Measurements from ENCODE around the gene ARL6IP5. TPM values are rescaled to one million over a fixed set of nuclear protein-coding genes. Genes with fewer than 3 reads are reported as not detected.
A peak's percentile ranks its signal among the peaks of the same experiment; 100 is the strongest.

ARL6IP5 gene
- total and polyA plus RNA-seq, 9 of the 15 experiments (the other 6 are each of a cell fraction or from before 2014, with no cell fraction given) = 10.3 to 54.0 (median 12.7) TPM

DNA sequence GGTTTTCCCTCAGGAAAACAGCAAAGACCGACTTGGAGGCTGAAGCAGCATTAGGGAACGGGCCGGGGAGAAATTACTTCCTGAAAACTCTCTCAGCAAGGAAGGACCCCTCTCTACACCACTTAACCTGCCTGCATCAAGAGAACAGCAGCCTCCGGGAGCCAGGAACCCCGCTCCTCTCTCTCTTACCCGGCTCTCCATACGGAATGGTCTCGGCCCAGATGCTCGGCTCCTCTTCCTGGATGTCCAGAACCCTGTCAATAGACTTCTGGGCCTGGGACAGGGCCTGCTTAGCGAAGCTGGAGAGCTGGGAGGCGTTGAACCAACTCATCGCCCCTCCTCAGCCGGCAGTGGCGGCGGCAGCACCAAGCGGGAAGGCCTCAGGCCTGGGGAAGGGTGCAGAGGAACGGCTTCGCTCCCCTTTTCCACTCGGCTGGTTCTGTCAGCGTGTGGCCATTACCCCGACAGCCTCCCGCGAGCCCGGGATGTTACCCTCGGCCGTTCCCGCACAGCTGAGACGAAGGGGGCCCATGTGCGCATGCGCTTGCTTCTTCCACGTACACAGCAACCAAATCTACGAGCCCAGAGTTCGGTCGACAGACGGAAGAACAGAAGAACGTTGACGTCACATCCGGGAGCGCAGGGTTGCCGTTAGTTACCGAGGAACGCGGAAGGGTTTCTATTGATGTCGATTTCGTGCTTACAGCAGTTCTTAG, 32.8 kb upstream of the ARL6IP5 start, which contains the start of gene TMF1 (continued):
- TF ChIP-seq FOXJ2 (tag; IDR thresholded peaks at IDR 0.05) (peak; percentile 52; the same call in 1 of the 2 replicates), ZNF165 (CRISPR knock-in tag; IDR thresholded peaks at IDR 0.05; ENCODE audit: borderline replicate concordance) (no peak), ZFX (CRISPR knock-in tag; IDR thresholded peaks at IDR 0.05) (peak; percentile 97), ZFP1 (CRISPR knock-in tag; IDR thresholded peaks at IDR 0.05) (no peak), SAFB2 (IDR thresholded peaks at IDR 0.05; ENCODE audit: borderline replicate concordance, low read depth, low read length, severe bottlenecking) (no peak), HDAC1 (IDR thresholded peaks at IDR 0.05) (0 out of 4 replicates have a peak, but pooled peaks of 1 of the 2 experiments have one; percentile 68), SP1 (CRISPR knock-in tag; IDR thresholded peaks at IDR 0.05) (no peak), TBP (optimal IDR thresholded peaks at IDR 0.05; ENCODE audit: low read depth, low read length) (peak; percentile 32), ZNF224 (CRISPR knock-in tag; IDR thresholded peaks at IDR 0.05) (no peak), NFATC3 (IDR thresholded peaks at IDR 0.05) (no peak), SAP30 (IDR thresholded peaks at IDR 0.05; ENCODE audit: borderline replicate concordance, insufficient read depth, low read depth, low read length, poor library complexity, severe bottlenecking) (peak; percentile 37), TAF1 (IDR thresholded peaks at IDR 0.05; ENCODE audit: control insufficient read depth, extremely low read depth, insufficient read depth, low read length, severe bottlenecking) (no peak), ASH1L (IDR thresholded peaks at IDR 0.05; ENCODE audit: borderline replicate concordance, low read depth, partially characterized antibody) (no peak), THRB (CRISPR knock-in tag; conservative IDR thresholded peaks at IDR 0.05) (no peak), ATF7 (IDR thresholded peaks at IDR 0.05) (peak; percentile 93), THAP12 (CRISPR knock-in tag; IDR thresholded peaks at IDR 0.05) (no peak), KLF1 (tag; IDR thresholded peaks at IDR 0.05) (no peak), SUPT5H (IDR thresholded peaks at IDR 0.05) (peak; percentile 76), ZNF184 (CRISPR knock-in tag; IDR thresholded peaks at IDR 0.05) (no peak), NR3C1 (CRISPR knock-in tag; IDR thresholded peaks at IDR 0.05) (no peak), ZNF586 (CRISPR knock-in tag; conservative IDR thresholded peaks at IDR 0.05) (no peak), ZBTB1 (CRISPR knock-in tag; IDR thresholded peaks at IDR 0.05; ENCODE audit: borderline replicate concordance, low read depth) (no peak), RFX5 (IDR thresholded peaks at IDR 0.05; ENCODE audit: low read depth, low read length) (no peak), PTRF (tag; IDR thresholded peaks at IDR 0.05) (no peak)
- TF ChIP-seq, protein P1, sequence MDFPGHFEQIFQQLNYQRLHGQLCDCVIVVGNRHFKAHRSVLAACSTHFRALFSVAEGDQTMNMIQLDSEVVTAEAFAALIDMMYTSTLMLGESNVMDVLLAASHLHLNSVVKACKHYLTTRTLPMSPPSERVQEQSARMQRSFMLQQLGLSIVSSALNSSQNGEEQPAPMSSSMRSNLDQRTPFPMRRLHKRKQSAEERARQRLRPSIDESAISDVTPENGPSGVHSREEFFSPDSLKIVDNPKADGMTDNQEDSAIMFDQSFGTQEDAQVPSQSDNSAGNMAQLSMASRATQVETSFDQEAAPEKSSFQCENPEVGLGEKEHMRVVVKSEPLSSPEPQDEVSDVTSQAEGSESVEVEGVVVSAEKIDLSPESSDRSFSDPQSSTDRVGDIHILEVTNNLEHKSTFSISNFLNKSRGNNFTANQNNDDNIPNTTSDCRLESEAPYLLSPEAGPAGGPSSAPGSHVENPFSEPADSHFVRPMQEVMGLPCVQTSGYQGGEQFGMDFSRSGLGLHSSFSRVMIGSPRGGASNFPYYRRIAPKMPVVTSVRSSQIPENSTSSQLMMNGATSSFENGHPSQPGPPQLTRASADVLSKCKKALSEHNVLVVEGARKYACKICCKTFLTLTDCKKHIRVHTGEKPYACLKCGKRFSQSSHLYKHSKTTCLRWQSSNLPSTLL (IDR thresholded peaks at IDR 0.05) = no peak

All from K562 (cell line).